HEK293 (cell line): ENCODE results near the gene UAP1.

Experiments
- AEBP2 ChIP-seq: fragments of 450-650 bp; formaldehyde crosslinking; IDR thresholded peaks from 2 replicates; pipeline ENCODE4 v1.5.1; 2016; ENCODE audit warnings: missing biosample characterization, missing genetic modification characterization, borderline replicate concordance
- CTCF ChIP-seq: fragments of 450-650 bp; formaldehyde crosslinking; IDR thresholded peaks from 2 replicates; pipeline ENCODE4 v1.5.1; 2016; ENCODE audit warnings: missing biosample characterization, missing genetic modification characterization
- GFI1B ChIP-seq: fragments of 450-650 bp; formaldehyde crosslinking; IDR thresholded peaks from 2 replicates; pipeline ENCODE4 v1.5.1; 2016; ENCODE audit warnings: missing biosample characterization, missing genetic modification characterization
- MYNN ChIP-seq: fragments of 450-650 bp; formaldehyde crosslinking; IDR thresholded peaks from 2 replicates; pipeline ENCODE4 v1.5.1; 2016; ENCODE audit warnings: missing biosample characterization, missing genetic modification characterization, borderline replicate concordance
- WT1 ChIP-seq: fragments of 450-650 bp; formaldehyde crosslinking; IDR thresholded peaks from 2 replicates; pipeline ENCODE4 v1.5.1; 2016; ENCODE audit warnings: missing biosample characterization, missing genetic modification characterization
- YY1 ChIP-seq: fragments of 450-650 bp; formaldehyde crosslinking; IDR thresholded peaks from 2 replicates; pipeline ENCODE4 v1.5.1; 2018; ENCODE audit warnings: missing biosample characterization, missing genetic modification characterization
- ZBTB17 ChIP-seq: fragments of 450-650 bp; formaldehyde crosslinking; IDR thresholded peaks from 2 replicates; pipeline ENCODE4 v1.5.1; 2016; ENCODE audit warnings: missing biosample characterization, missing genetic modification characterization
- ZNF175 ChIP-seq: fragments of 450-650 bp; formaldehyde crosslinking; IDR thresholded peaks from 2 replicates; pipeline ENCODE4 v1.5.1; 2016; ENCODE audit warnings: missing biosample characterization, missing genetic modification characterization
- ZNF24 ChIP-seq: fragments of 450-650 bp; formaldehyde crosslinking; IDR thresholded peaks from 2 replicates; pipeline ENCODE4 v1.5.1; 2016; ENCODE audit warnings: missing biosample characterization, missing genetic modification characterization
- ZNF274 ChIP-seq, 2 experiments: fragments of 200-500 bp in 1 of 2; fragments of 450-650 bp in 1 of 2; sonication (Bioruptor generic) in 1 of 2; formaldehyde crosslinking in 1 of 2; IDR thresholded peaks; 2 replicates each; pipeline versions ENCODE4 v1.5.1 to v1.6.1; 2014 to 2016; ENCODE audit warnings: borderline replicate concordance in 1 of 2, inconsistent platforms in 1 of 2, low read length in 1 of 2, missing biosample characterization in 1 of 2, missing genetic modification characterization in 1 of 2
- ZNF555 ChIP-seq: fragments of 450-650 bp; formaldehyde crosslinking; conservative IDR thresholded peaks from 2 replicates; pipeline ENCODE4 v1.5.1; 2017; ENCODE audit warnings: missing biosample characterization, mild to moderate bottlenecking, missing genetic modification characterization, inconsistent platforms
- ZNF610 ChIP-seq: fragments of 450-650 bp; formaldehyde crosslinking; IDR thresholded peaks from 2 replicates; pipeline ENCODE4 v1.5.1; 2016; ENCODE audit warnings: missing biosample characterization, missing genetic modification characterization, borderline replicate concordance
- TF ChIP-seq, protein P1 (sequence below): fragments of 450-650 bp; formaldehyde crosslinking; IDR thresholded peaks from 2 replicates; pipeline ENCODE4 v1.5.1; 2016; ENCODE audit warnings: missing biosample characterization, missing genetic modification characterization

GRCh38 chr1:162629077-162629627 lies 67.6 kb downstream of the UAP1 start:
- TF ChIP-seq CTCF (tag by site-specific recombination): no peak
- TF ChIP-seq ZNF555 (tag by site-specific recombination): no peak
- no peak for TF ChIP-seq ZNF274 (IDR thresholded peaks at IDR 0.05; ENCODE audit: low read length)
- TF ChIP-seq ZNF274 (tag by site-specific recombination; IDR thresholded peaks at IDR 0.05; ENCODE audit: borderline replicate concordance): no peak
- TF ChIP-seq AEBP2: no peak
- TF ChIP-seq ZBTB17: no peak
- TF ChIP-seq, protein P1, sequence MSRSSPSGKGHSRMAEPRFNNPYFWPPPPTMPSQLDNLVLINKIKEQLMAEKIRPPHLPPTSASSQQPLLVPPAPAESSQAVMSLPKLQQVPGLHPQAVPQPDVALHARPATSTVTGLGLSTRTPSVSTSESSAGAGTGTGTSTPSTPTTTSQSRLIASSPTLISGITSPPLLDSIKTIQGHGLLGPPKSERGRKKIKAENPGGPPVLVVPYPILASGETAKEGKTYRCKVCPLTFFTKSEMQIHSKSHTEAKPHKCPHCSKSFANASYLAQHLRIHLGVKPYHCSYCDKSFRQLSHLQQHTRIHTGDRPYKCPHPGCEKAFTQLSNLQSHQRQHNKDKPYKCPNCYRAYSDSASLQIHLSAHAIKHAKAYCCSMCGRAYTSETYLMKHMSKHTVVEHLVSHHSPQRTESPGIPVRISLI (tag by site-specific recombination): no peak
- TF ChIP-seq ZNF24: no peak
- TF ChIP-seq WT1 (tag by site-specific recombination): no peak
- no peak for TF ChIP-seq ZNF610 (tag by site-specific recombination)
- TF ChIP-seq ZNF175 (tag by site-specific recombination): no peak
- no peak for TF ChIP-seq YY1 (tag by site-specific recombination)
- no peak for TF ChIP-seq GFI1B (tag by site-specific recombination)
- TF ChIP-seq MYNN: no peak
